ENCODE data around the gene GFOD1. TPM values are rescaled to one million over a fixed set of nuclear protein-coding genes. Genes with fewer than 3 reads are reported as not detected.

Gene GFOD1
- polyA plus RNA-seq, 1 donor from 2014 or later = 7.0 TPM

- Histone ChIP-seq H3F3A (ENCODE audit: insufficient read depth, low read length, poor library complexity, severe bottlenecking) (no peaks in the 10 kb centered on the region), H3K9me2 (ENCODE audit: insufficient read depth, low read length) (no peaks in the 10 kb centered on the region), H2AFZ (ENCODE audit: low read depth, low read length) (no peak overlapping the region), H3K79me2 (replicated peaks; ENCODE audit: insufficient read depth, low read length) (no peaks in the 10 kb centered on the region), H3K27me3 (ENCODE audit: insufficient read depth, low read depth, low read length) (no peaks in the 10 kb centered on the region), H3K36me3 (ENCODE audit: insufficient read depth, low read length) (no peaks in the 10 kb centered on the region), H4K20me1 (ENCODE audit: insufficient read depth) (no peaks in the 10 kb centered on the region), H3K9ac (ENCODE audit: low read length) (no peak overlapping the region), H3K9me3 (ENCODE audit: low read length) (no peaks in the 10 kb centered on the region), H3K4me3 (ENCODE audit: low read length) (no peak overlapping the region), H3K4me2 (ENCODE audit: low read length) (no peak overlapping the region), H3K27ac (ENCODE audit: low read length) (no peak overlapping the region)
- TF ChIP-seq SMC3 (conservative IDR thresholded peaks at IDR 0.05; ENCODE audit: poor library complexity) = no peak
- TF ChIP-seq MXI1 (conservative IDR thresholded peaks at IDR 0.05; ENCODE audit: poor library complexity, severe bottlenecking) = no peak
These were observed 128.1 kb downstream of the GFOD1 start for GRCh38 chr6:13359287-13359686.

DNA sequence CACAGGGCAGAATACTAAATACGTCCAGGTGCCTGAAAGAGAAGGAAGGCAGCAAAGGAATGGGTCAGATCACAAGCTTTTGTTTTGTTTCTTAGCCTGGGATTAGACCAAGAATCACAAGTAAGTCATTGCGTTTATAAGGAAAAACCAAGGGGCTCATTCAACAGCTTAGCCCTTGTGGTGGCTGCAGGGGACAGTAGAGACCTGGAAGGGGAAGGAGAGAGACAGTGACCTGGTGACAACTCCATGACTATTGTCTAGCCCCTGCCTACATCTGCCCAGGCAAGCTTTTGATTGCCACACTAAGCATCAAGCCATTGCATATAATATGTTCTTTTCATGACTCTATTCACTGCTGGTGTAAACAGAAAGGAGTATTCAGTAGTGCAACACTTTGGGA is 128.9 kb downstream of the GFOD1 start:
- H3K4me3 ChIP-seq (ENCODE audit: low read length) = no peak overlapping the region
- H3K27ac ChIP-seq (ENCODE audit: low read length) = no peak overlapping the region
- H3K9me3 ChIP-seq (ENCODE audit: low read length) = no peaks in the 10 kb centered on the region
- H3K4me2 ChIP-seq (ENCODE audit: low read length) = no peak overlapping the region
- H3K79me2 ChIP-seq (replicated peaks; ENCODE audit: insufficient read depth, low read length) = no peaks in the 10 kb centered on the region
- H3K36me3 ChIP-seq (ENCODE audit: insufficient read depth, low read length) = no peaks in the 10 kb centered on the region
- no peak overlapping the region for H3K9ac ChIP-seq (ENCODE audit: low read length)
- no peak overlapping the region for H2AFZ ChIP-seq (ENCODE audit: low read depth, low read length)
- TF ChIP-seq, protein P1, sequence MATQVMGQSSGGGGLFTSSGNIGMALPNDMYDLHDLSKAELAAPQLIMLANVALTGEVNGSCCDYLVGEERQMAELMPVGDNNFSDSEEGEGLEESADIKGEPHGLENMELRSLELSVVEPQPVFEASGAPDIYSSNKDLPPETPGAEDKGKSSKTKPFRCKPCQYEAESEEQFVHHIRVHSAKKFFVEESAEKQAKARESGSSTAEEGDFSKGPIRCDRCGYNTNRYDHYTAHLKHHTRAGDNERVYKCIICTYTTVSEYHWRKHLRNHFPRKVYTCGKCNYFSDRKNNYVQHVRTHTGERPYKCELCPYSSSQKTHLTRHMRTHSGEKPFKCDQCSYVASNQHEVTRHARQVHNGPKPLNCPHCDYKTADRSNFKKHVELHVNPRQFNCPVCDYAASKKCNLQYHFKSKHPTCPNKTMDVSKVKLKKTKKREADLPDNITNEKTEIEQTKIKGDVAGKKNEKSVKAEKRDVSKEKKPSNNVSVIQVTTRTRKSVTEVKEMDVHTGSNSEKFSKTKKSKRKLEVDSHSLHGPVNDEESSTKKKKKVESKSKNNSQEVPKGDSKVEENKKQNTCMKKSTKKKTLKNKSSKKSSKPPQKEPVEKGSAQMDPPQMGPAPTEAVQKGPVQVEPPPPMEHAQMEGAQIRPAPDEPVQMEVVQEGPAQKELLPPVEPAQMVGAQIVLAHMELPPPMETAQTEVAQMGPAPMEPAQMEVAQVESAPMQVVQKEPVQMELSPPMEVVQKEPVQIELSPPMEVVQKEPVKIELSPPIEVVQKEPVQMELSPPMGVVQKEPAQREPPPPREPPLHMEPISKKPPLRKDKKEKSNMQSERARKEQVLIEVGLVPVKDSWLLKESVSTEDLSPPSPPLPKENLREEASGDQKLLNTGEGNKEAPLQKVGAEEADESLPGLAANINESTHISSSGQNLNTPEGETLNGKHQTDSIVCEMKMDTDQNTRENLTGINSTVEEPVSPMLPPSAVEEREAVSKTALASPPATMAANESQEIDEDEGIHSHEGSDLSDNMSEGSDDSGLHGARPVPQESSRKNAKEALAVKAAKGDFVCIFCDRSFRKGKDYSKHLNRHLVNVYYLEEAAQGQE (IDR thresholded peaks at IDR 0.05; ENCODE audit: borderline replicate concordance) = no peak
- TF ChIP-seq TAF1 (IDR thresholded peaks at IDR 0.05; ENCODE audit: low read depth) = no peak
- H3K27me3 ChIP-seq (ENCODE audit: insufficient read depth, low read depth, low read length) = no peaks in the 10 kb centered on the region
- H3K9me2 ChIP-seq (ENCODE audit: insufficient read depth, low read length) = no peaks in the 10 kb centered on the region
- no peaks in the 10 kb centered on the region for H3F3A ChIP-seq (ENCODE audit: insufficient read depth, low read length, poor library complexity, severe bottlenecking)
- no peaks in the 10 kb centered on the region for H4K20me1 ChIP-seq (ENCODE audit: insufficient read depth)

DNA sequence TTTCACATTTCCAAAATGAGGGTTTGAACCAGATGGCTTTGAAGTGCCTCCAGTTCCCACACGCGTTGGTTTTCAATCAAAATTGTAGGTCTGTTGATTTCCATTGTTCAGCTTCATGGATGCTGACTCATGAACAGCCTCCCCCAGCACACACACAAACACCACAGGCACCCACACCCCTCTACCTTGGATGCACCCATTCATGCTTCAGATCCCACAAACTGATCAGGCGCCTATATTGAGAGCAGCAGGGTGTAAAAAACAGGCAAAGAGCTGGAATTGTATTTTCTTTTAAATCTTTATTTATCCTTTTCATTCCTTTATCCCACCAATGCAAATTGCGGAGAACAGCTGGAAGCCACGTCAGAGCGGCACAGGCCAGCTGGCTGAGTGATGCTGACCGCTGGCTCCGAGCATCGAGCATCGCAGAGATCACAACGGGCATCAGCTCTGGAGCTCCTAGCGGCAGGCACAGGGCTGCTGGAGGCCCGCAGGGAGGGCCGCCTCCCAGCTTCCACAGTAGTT is 129.8 kb downstream of the GFOD1 start:
- Histone ChIP-seq H3K4me3 (ENCODE audit: low read length) (no peak overlapping the region), H3K79me2 (replicated peaks; ENCODE audit: insufficient read depth, low read length) (no peaks in the 10 kb centered on the region), H3K9ac (ENCODE audit: low read length) (no peak overlapping the region), H2AFZ (ENCODE audit: low read depth, low read length) (no peak overlapping the region), H4K20me1 (ENCODE audit: insufficient read depth) (no peaks in the 10 kb centered on the region), H3K27ac (ENCODE audit: low read length) (no peak overlapping the region), H3F3A (ENCODE audit: insufficient read depth, low read length, poor library complexity, severe bottlenecking) (no peaks in the 10 kb centered on the region), H3K27me3 (ENCODE audit: insufficient read depth, low read depth, low read length) (no peaks in the 10 kb centered on the region), H3K9me2 (ENCODE audit: insufficient read depth, low read length) (no peaks in the 10 kb centered on the region), H3K4me2 (ENCODE audit: low read length) (no peak overlapping the region), H3K36me3 (ENCODE audit: insufficient read depth, low read length) (no peaks in the 10 kb centered on the region), H3K9me3 (ENCODE audit: low read length) (no peaks in the 10 kb centered on the region)
- no peak for TF ChIP-seq TAF1 (IDR thresholded peaks at IDR 0.05; ENCODE audit: low read depth)
- TF ChIP-seq SMC3 (conservative IDR thresholded peaks at IDR 0.05; ENCODE audit: poor library complexity) = no peak
- TF ChIP-seq EP300 (conservative IDR thresholded peaks at IDR 0.05; ENCODE audit: poor library complexity, severe bottlenecking) = no peak
- TF ChIP-seq, protein P1 (IDR thresholded peaks at IDR 0.05; ENCODE audit: borderline replicate concordance) = no peak
- TF ChIP-seq, protein P2, sequence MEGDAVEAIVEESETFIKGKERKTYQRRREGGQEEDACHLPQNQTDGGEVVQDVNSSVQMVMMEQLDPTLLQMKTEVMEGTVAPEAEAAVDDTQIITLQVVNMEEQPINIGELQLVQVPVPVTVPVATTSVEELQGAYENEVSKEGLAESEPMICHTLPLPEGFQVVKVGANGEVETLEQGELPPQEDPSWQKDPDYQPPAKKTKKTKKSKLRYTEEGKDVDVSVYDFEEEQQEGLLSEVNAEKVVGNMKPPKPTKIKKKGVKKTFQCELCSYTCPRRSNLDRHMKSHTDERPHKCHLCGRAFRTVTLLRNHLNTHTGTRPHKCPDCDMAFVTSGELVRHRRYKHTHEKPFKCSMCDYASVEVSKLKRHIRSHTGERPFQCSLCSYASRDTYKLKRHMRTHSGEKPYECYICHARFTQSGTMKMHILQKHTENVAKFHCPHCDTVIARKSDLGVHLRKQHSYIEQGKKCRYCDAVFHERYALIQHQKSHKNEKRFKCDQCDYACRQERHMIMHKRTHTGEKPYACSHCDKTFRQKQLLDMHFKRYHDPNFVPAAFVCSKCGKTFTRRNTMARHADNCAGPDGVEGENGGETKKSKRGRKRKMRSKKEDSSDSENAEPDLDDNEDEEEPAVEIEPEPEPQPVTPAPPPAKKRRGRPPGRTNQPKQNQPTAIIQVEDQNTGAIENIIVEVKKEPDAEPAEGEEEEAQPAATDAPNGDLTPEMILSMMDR (IDR thresholded peaks at IDR 0.05; ENCODE audit: poor library complexity, severe bottlenecking) = no peak
- TF ChIP-seq MXI1 (conservative IDR thresholded peaks at IDR 0.05; ENCODE audit: poor library complexity, severe bottlenecking) = no peak
- no peak for TF ChIP-seq RAD21 (conservative IDR thresholded peaks at IDR 0.05)
- TF ChIP-seq POLR2AphosphoS5 (IDR thresholded peaks at IDR 0.05) = no peak
- TF ChIP-seq EZH2 (IDR thresholded peaks at IDR 0.05; ENCODE audit: borderline replicate concordance, insufficient read depth, low read length, poor library complexity, severe bottlenecking) = no peak
